ENCODE data around the gene LDB1. TPM values are rescaled to one million over a fixed set of nuclear protein-coding genes. Genes with fewer than 3 reads are reported as not detected.

LDB1 gene
- total RNA-seq, 2 experiments from 2014 or later = 46.5 to 46.6 TPM

GRCh38 chr10:102132563-102133372 is 12.6 kb upstream of the LDB1 start, which contains the start of gene PPRC1:
TSS of gene PPRC1 (plus strand) at chr10:102133040. CDS start at chr10:102133069, 29 bp downstream.
- peaks cover 28% of the 10 kb centered on the region for H3K36me3 Mint-ChIP-seq (ENCODE audit: low read depth)
- no peaks in the 10 kb centered on the region for H3K9me3 Mint-ChIP-seq
- DNase-seq = peak; percentile 99
- no peaks in the 10 kb centered on the region for H3K27me3 Mint-ChIP-seq (ENCODE audit: low read depth)
- CTCF ChIA-PET = interaction anchor here (0.6 to 2.5 kb wide), 6 partner anchors 10 to 747 kb away, joined by 3 to 24 read pairs (median 5); partner anchors contain the start of gene NOLC1
- intact Hi-C loops (cut with micrococcal nuclease) = loop anchor here (1.0 to 5.0 kb wide), 13 partner anchors 13 to 780 kb away; partner anchors contain the start of genes ACTR1A, ARL3, BTRC and GBF1
- H3K4me3 Mint-ChIP-seq = peak within 1 kb of the TSS; percentile 97
- peaks cover 42% of the 10 kb centered on the region for H3K4me1 Mint-ChIP-seq (ENCODE audit: low read depth)
- H3K27ac Mint-ChIP-seq = peak within 1 kb of the TSS; percentile 96

GRCh38 chr10:102132193-102132562 is 12.0 kb upstream of the LDB1 start:
- H3K27me3 Mint-ChIP-seq (ENCODE audit: low read depth) = no peaks in the 10 kb centered on the region
- no peak for DNase-seq
- H3K36me3 Mint-ChIP-seq (ENCODE audit: low read depth) = peaks cover 22% of the 10 kb centered on the region
- peak overlapping the region; percentile 96 for H3K27ac Mint-ChIP-seq
- H3K4me3 Mint-ChIP-seq = peak overlapping the region; percentile 97
- peaks cover 38% of the 10 kb centered on the region for H3K4me1 Mint-ChIP-seq (ENCODE audit: low read depth)
- no peaks in the 10 kb centered on the region for H3K9me3 Mint-ChIP-seq
- CTCF ChIA-PET = interaction anchor here (0.5 to 2.5 kb wide), 9 partner anchors 9 to 340 kb away, joined by 3 to 24 read pairs (median 5); partner anchors contain the start of gene NOLC1
- intact Hi-C loops (cut with micrococcal nuclease) = loop anchor here (1.0 to 5.0 kb wide), 13 partner anchors 13 to 780 kb away; partner anchors contain the start of genes ACTR1A, ARL3, BTRC and GBF1

GRCh38 chr10:102131286-102132170 is 11.4 kb upstream of the LDB1 start:
- CTCF ChIA-PET = interaction anchor here (0.5 to 2.5 kb wide), 17 partner anchors 8 to 340 kb away, joined by 3 to 24 read pairs (median 4); partner anchors contain the start of gene NOLC1
- no peak for DNase-seq
- intact Hi-C loops (cut with micrococcal nuclease) = loop anchor here (1.0 to 5.0 kb wide), 13 partner anchors 12 to 779 kb away; partner anchors contain the start of genes ACTR1A, ARL3, BTRC and GBF1
- Mint-ChIP-seq H3K4me1 (ENCODE audit: low read depth) (peaks cover 31% of the 10 kb centered on the region), H3K4me3 (no peak overlapping the region), H3K27me3 (ENCODE audit: low read depth) (no peaks in the 10 kb centered on the region), H3K27ac (peak overlapping the region; percentile 96), H3K36me3 (ENCODE audit: low read depth) (peaks cover 21% of the 10 kb centered on the region), H3K9me3 (no peaks in the 10 kb centered on the region)

- Mint-ChIP-seq H3K36me3 (ENCODE audit: low read depth) (no peaks in the 10 kb centered on the region), H3K27ac (no peak overlapping the region), H3K9me3 (no peaks in the 10 kb centered on the region), H3K27me3 (ENCODE audit: low read depth) (no peaks in the 10 kb centered on the region), H3K4me3 (no peak overlapping the region), H3K4me1 (ENCODE audit: low read depth) (peaks cover 10% of the 10 kb centered on the region)
- no peak for DNase-seq
- CTCF ChIA-PET = interaction anchor here (1.1 to 2.7 kb wide), 2 partner anchors 9 to 12 kb away, joined by 3 to 18 read pairs; partner anchors contain the start of gene PPRC1
- intact Hi-C loops (cut with micrococcal nuclease) = no loop called here
These were observed 3.1 kb upstream of the LDB1 start for GRCh38 chr10:102123223-102123622.

- H3K27ac Mint-ChIP-seq = no peak overlapping the region
- intact Hi-C loops (cut with micrococcal nuclease) = no loop called here
These were observed 2.3 kb upstream of the LDB1 start for GRCh38 chr10:102122450-102122849.

GRCh38 chr10:102121739-102122372 is 1.7 kb upstream of the LDB1 start:
- CTCF ChIA-PET = interaction anchor here (0.8 to 2.7 kb wide), 2 partner anchors 10 kb away, joined by 3 to 18 read pairs; partner anchors contain the start of gene PPRC1
- H3K9me3 Mint-ChIP-seq = no peaks in the 10 kb centered on the region
- intact Hi-C loops (cut with micrococcal nuclease) = no loop called here
- H3K4me3 Mint-ChIP-seq = peak overlapping the region; percentile 93
- H3K27me3 Mint-ChIP-seq (ENCODE audit: low read depth) = no peaks in the 10 kb centered on the region
- H3K27ac Mint-ChIP-seq = no peak overlapping the region
- no peak for DNase-seq
- H3K4me1 Mint-ChIP-seq (ENCODE audit: low read depth) = peaks cover 23% of the 10 kb centered on the region
- H3K36me3 Mint-ChIP-seq (ENCODE audit: low read depth) = no peaks in the 10 kb centered on the region

More at GRCh38 chr10:102122450-102122849, 2.3 kb upstream of the LDB1 start:
- DNase-seq = no peak
- Mint-ChIP-seq H3K4me3 (no peak overlapping the region), H3K36me3 (ENCODE audit: low read depth) (no peaks in the 10 kb centered on the region), H3K9me3 (no peaks in the 10 kb centered on the region), H3K4me1 (ENCODE audit: low read depth) (peaks cover 18% of the 10 kb centered on the region), H3K27me3 (ENCODE audit: low read depth) (no peaks in the 10 kb centered on the region)
- CTCF ChIA-PET = interaction anchor here (1.1 to 2.7 kb wide), 2 partner anchors 10 to 11 kb away, joined by 3 to 18 read pairs; partner anchors contain the start of gene PPRC1

GRCh38 chr10:102120991-102121738 is 997 bp upstream of the LDB1 start:
- Mint-ChIP-seq H3K9me3 (no peaks in the 10 kb centered on the region), H3K27me3 (ENCODE audit: low read depth) (no peaks in the 10 kb centered on the region), H3K27ac (peak overlapping the region; percentile 83), H3K4me3 (peak overlapping the region; percentile 93), H3K36me3 (ENCODE audit: low read depth) (no peaks in the 10 kb centered on the region), H3K4me1 (ENCODE audit: low read depth) (peaks cover 30% of the 10 kb centered on the region)
- intact Hi-C loops (cut with micrococcal nuclease) = no loop called here
- CTCF ChIA-PET = interaction anchor here (0.8 kb wide), 1 partner anchor 11 kb away, joined by 3 read pairs; no protein-coding TSS in a partner anchor
- peak; percentile 15 for DNase-seq

GRCh38 chr10:102119417-102120141 is 589 bp downstream of the LDB1 start:
- peak; percentile 73 for DNase-seq
- intact Hi-C loops (cut with micrococcal nuclease) = loop anchor here (1.0 to 5.0 kb wide), 6 partner anchors 13 to 1248 kb away; partner anchors contain the start of genes GBF1, NFKB2, NOLC1 and TAF5
- Mint-ChIP-seq H3K27ac (peak overlapping the region; percentile 98), H3K4me1 (ENCODE audit: low read depth) (peaks cover 44% of the 10 kb centered on the region), H3K27me3 (ENCODE audit: low read depth) (no peaks in the 10 kb centered on the region), H3K36me3 (ENCODE audit: low read depth) (peaks cover 3% of the 10 kb centered on the region), H3K4me3 (peak overlapping the region; percentile 93), H3K9me3 (no peaks in the 10 kb centered on the region)
- CTCF ChIA-PET = interaction anchor here (1.9 kb wide), 1 partner anchor 12 kb away, joined by 9 read pairs; no protein-coding TSS in a partner anchor

GRCh38 chr10:102118867-102119266 is 1.3 kb downstream of the LDB1 start:
- Mint-ChIP-seq H3K9me3 (no peaks in the 10 kb centered on the region), H3K4me1 (ENCODE audit: low read depth) (peaks cover 45% of the 10 kb centered on the region), H3K27ac (peak overlapping the region; percentile 98), H3K27me3 (ENCODE audit: low read depth) (no peaks in the 10 kb centered on the region), H3K4me3 (peak overlapping the region; percentile 93), H3K36me3 (ENCODE audit: low read depth) (peaks cover 3% of the 10 kb centered on the region)
- intact Hi-C loops (cut with micrococcal nuclease) = loop anchor here (1.0 to 5.0 kb wide), 6 partner anchors 13 to 1248 kb away; partner anchors contain the start of genes GBF1, NFKB2, NOLC1 and TAF5
- DNase-seq = peak; percentile 22
- CTCF ChIA-PET = interaction anchor here (1.2 to 1.9 kb wide), 3 partner anchors 12 to 337 kb away, joined by 3 to 9 read pairs (median 4); partner anchors contain the start of gene PPRC1
